Keratinocyte (primary cell): ENCODE data around the gene BAG3. TPM values are rescaled to one million over a fixed set of nuclear protein-coding genes. Genes with fewer than 3 reads are reported as not detected.
"Not testable (repeated sequence)": the region's sequence is repeated elsewhere in the genome, so short reads cannot be mapped to it uniquely, and the experiment has no call there.

Experiments used
- DNase-seq: peaks from one replicate; pipeline ENCODE4 v3.0.0-alpha.2; 2011; ENCODE audit warnings: low read depth, missing footprints, low spot score
- FAIRE-seq: peaks from 2 replicates; lab custom pipeline; 2011; peaks lifted over from hg19 to GRCh38; lab: Jason Lieb, UNC
- H2AFZ ChIP-seq: 2 replicates; pipeline ENCODE4 v1.6.0; 2012; ENCODE audit warnings: low read length, control low read depth, inconsistent platforms; ENCODE audit not compliant: control insufficient read depth
- H3K27ac ChIP-seq: 2 replicates; pipeline ENCODE4 v1.5.1; 2011; ENCODE audit warnings: low read length; ENCODE audit not compliant: control insufficient read depth, insufficient read depth
- H3K27me3 ChIP-seq: 3 replicates; pipeline ENCODE4 v1.6.0; 2011; ENCODE audit warnings: low read length; ENCODE audit not compliant: control insufficient read depth, insufficient read depth; ENCODE audit errors: extremely low read depth
- H3K36me3 ChIP-seq, 2 experiments: 2 replicates in 1 of 2; 3 replicates in 1 of 2; pipeline ENCODE4 v1.5.1; 2011; ENCODE audit warnings: low read length in 2 of 2, mild to moderate bottlenecking in 1 of 2; ENCODE audit not compliant: control insufficient read depth in 2 of 2, insufficient read depth in 2 of 2; ENCODE audit errors: extremely low read depth in 1 of 2
- H3K4me1 ChIP-seq: 3 replicates; pipeline ENCODE4 v1.5.1; 2011; ENCODE audit warnings: low read length; ENCODE audit not compliant: control insufficient read depth, insufficient read depth; ENCODE audit errors: extremely low read depth
- H3K4me2 ChIP-seq: 3 replicates; pipeline ENCODE4 v1.6.0; 2011; ENCODE audit warnings: low read depth, low read length; ENCODE audit not compliant: control insufficient read depth, insufficient read depth; ENCODE audit errors: extremely low read depth
- H3K4me3 ChIP-seq, 3 experiments: fragments of 200-600 bp in 1 of 3; sonication (generic) in 1 of 3; 2 replicates in 2 of 3; 3 replicates in 1 of 3; pipeline ENCODE4 v1.5.1; 2011 to 2016; ENCODE audit warnings: low read length in 3 of 3, mild to moderate bottlenecking in 3 of 3, control low read depth in 2 of 3, inconsistent platforms in 1 of 3, low read depth in 1 of 3, mixed read lengths in 1 of 3, mixed run types in 1 of 3, moderate library complexity in 1 of 3; ENCODE audit not compliant: control insufficient read depth in 2 of 3, insufficient read depth in 2 of 3; ENCODE audit errors: extremely low read depth in 1 of 3
- H3K79me2 ChIP-seq: 2 replicates; pipeline ENCODE4 v1.6.0; 2012; ENCODE audit warnings: low read length; ENCODE audit not compliant: control insufficient read depth, insufficient read depth
- H3K9ac ChIP-seq: 3 replicates; pipeline ENCODE4 v1.6.0; 2011; ENCODE audit warnings: low read length; ENCODE audit not compliant: control insufficient read depth, insufficient read depth; ENCODE audit errors: extremely low read depth
- H3K9me1 ChIP-seq: 3 replicates; pipeline ENCODE4 v1.6.0; 2011; ENCODE audit warnings: low read length; ENCODE audit not compliant: control insufficient read depth, insufficient read depth; ENCODE audit errors: extremely low read depth
- H3K9me3 ChIP-seq: 2 replicates; pipeline ENCODE4 v1.5.1; 2012; ENCODE audit warnings: low read depth, low read length; ENCODE audit not compliant: control insufficient read depth
- H4K20me1 ChIP-seq: 3 replicates; pipeline ENCODE4 v1.6.0; 2011; ENCODE audit warnings: low read length; ENCODE audit not compliant: control insufficient read depth, insufficient read depth; ENCODE audit errors: extremely low read depth
- CTCF ChIP-seq, 3 experiments: IDR thresholded peaks in 1 of 3; conservative IDR thresholded peaks in 1 of 3; optimal IDR thresholded peaks in 1 of 3; 2 replicates in 2 of 3; 3 replicates in 1 of 3; pipeline versions ENCODE3 to v1.5.1; 2011; ENCODE audit warnings: low read length in 3 of 3, mild to moderate bottlenecking in 3 of 3, moderate library complexity in 2 of 3, control low read depth in 1 of 3, inconsistent platforms in 1 of 3; ENCODE audit not compliant: insufficient read depth in 2 of 3; ENCODE audit errors: extremely low read depth in 1 of 3
- EZH2 ChIP-seq: IDR thresholded peaks from one replicate; pipeline ENCODE4 v1.6.1; 2012; ENCODE audit warnings: inconsistent platforms, mild to moderate bottlenecking, low read length, moderate library complexity
- dilution Hi-C: fragments of 300-500 bp; cut with MboI; formaldehyde crosslinking; loops from one replicate; pipeline ENCODE4 v1.7.0; 2020; ENCODE audit warnings: low sequenced_read_pairs; ENCODE audit not compliant: extremely low pct_ligation_motif_present
- polyA plus RNA-seq, 5 experiments: library from polyadenylated mRNA; depleted of rRNA in 3 of 5; stranded (reverse) in 3 of 5; stranded (forward) in 1 of 5; unstranded in 1 of 5; fragments of >200 nt; gene quantifications; 1 replicate in 1 of 5; 2 replicates in 3 of 5; 3 replicates in 1 of 5; pipeline versions ENCODE4 v1.2.1 to v1.2.3, GENCODE V29; 2011 to 2012; ENCODE audit warnings: missing spikeins in 2 of 5, low read depth in 1 of 5, low replicate concordance in 1 of 5

BAG3 gene
- polyA plus RNA-seq, 1 donor (not counting 4 experiments of a cell fraction or from before 2014, with no cell fraction given) = 26.2 TPM

GRCh38 chr10:119616882-119617570 lies 34.2 kb upstream of the BAG3 start:
- dilution Hi-C loops = no loop called here
- Histone ChIP-seq H3K9me3 (no peaks in the 10 kb centered on the region), H3K4me3 (no peak overlapping the region), H3K4me2 (no peak overlapping the region), H3K27ac (no peak overlapping the region), H3K36me3 (no peaks in the 10 kb centered on the region), H3K9me1 (no peaks in the 10 kb centered on the region), H3K9ac (no peak overlapping the region), H4K20me1 (no peaks in the 10 kb centered on the region), H2AFZ (no peak overlapping the region), H3K4me1 (peaks cover 15% of the 10 kb centered on the region), H3K79me2 (no peaks in the 10 kb centered on the region), H3K27me3 (no peaks in the 10 kb centered on the region)
- no peak for FAIRE-seq
- TF ChIP-seq EZH2 (no peak), CTCF (optimal IDR thresholded peaks at IDR 0.05 in 1 of 3, IDR thresholded peaks at IDR 0.05 in 1 of 3, conservative IDR thresholded peaks at IDR 0.05 in 1 of 3; ENCODE audit: extremely low read depth in 1 of 3, insufficient read depth in 2 of 3, low read length in 3 of 3) (peak in 2 of 3 experiments; percentile 31 to 43)
- no peak for DNase-seq

GRCh38 chr10:119619215-119619614 lies 32.0 kb upstream of the BAG3 start:
- Histone ChIP-seq H2AFZ (no peak overlapping the region), H3K9me3 (no peaks in the 10 kb centered on the region), H3K36me3 (no peaks in the 10 kb centered on the region), H3K9me1 (no peaks in the 10 kb centered on the region), H4K20me1 (no peaks in the 10 kb centered on the region), H3K27me3 (no peaks in the 10 kb centered on the region), H3K4me1 (peaks cover 15% of the 10 kb centered on the region), H3K4me2 (peak overlapping the region; percentile 55), H3K9ac (no peak overlapping the region), H3K27ac (no peak overlapping the region), H3K4me3 (no peak overlapping the region), H3K79me2 (no peaks in the 10 kb centered on the region)
- dilution Hi-C loops = no loop called here
- FAIRE-seq (no peak), DNase-seq (no peak)
- TF ChIP-seq CTCF (optimal IDR thresholded peaks at IDR 0.05 in 1 of 3, IDR thresholded peaks at IDR 0.05 in 1 of 3, conservative IDR thresholded peaks at IDR 0.05 in 1 of 3; ENCODE audit: extremely low read depth in 1 of 3, insufficient read depth in 2 of 3, low read length in 3 of 3) (no peak), EZH2 (no peak)

- FAIRE-seq, H3K4me2 ChIP-seq, H3K9me1 ChIP-seq, DNase-seq, H3K9ac ChIP-seq, H3K27ac ChIP-seq, H3K4me3 ChIP-seq, H3K36me3 ChIP-seq, dilution Hi-C loops, H2AFZ ChIP-seq, H3K79me2 ChIP-seq, H3K9me3 ChIP-seq, H4K20me1 ChIP-seq, H3K27me3 ChIP-seq: not testable (repeated sequence)
- peaks cover 15% of the 10 kb centered on the region for H3K4me1 ChIP-seq
Observed at GRCh38 chr10:119619811-119620210, 31.4 kb upstream of the BAG3 start.
